Ecto neural progenitor cell (in vitro differentiated cells): ENCODE measurements around the gene TMEM168.

Experiments used
- DNase-seq: peaks from one replicate; pipeline ENCODE4 v3.0.0-alpha.2; 2018; ENCODE audit warnings: low spot score

TMEM168 gene

DNA sequence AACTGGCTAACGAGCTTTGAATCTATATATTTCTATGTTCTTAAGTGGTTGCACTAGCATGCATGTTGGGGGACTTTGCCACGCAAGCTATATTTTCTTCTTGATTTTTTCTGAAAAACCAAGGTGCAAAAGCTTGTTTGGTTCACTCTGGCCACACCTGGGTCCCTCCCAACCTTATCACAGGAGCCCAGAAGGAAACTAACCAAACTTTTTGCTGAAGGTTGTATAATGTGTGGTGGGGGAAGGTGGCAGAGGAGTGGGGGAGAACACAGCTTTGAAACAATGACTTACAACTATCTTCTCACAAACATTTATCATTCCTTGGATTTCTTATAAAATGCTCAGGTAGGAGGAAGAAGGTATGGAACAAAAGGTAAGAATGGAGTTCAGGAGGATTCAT is 75.3 kb downstream of the TMEM168 start:
- no peak for DNase-seq
